GM18867 (cell line): ENCODE measurements around the gene SKOR1.

ENCODE experiments used
- ATAC-seq: cut with Tn5 transposase; IDR thresholded peaks from one replicate; pipeline ENCODE4 v1.9.1; 2021; ENCODE audit warnings: mild to moderate bottlenecking, moderate library complexity; ENCODE audit not compliant: unreplicated experiment

Gene SKOR1, protein sequence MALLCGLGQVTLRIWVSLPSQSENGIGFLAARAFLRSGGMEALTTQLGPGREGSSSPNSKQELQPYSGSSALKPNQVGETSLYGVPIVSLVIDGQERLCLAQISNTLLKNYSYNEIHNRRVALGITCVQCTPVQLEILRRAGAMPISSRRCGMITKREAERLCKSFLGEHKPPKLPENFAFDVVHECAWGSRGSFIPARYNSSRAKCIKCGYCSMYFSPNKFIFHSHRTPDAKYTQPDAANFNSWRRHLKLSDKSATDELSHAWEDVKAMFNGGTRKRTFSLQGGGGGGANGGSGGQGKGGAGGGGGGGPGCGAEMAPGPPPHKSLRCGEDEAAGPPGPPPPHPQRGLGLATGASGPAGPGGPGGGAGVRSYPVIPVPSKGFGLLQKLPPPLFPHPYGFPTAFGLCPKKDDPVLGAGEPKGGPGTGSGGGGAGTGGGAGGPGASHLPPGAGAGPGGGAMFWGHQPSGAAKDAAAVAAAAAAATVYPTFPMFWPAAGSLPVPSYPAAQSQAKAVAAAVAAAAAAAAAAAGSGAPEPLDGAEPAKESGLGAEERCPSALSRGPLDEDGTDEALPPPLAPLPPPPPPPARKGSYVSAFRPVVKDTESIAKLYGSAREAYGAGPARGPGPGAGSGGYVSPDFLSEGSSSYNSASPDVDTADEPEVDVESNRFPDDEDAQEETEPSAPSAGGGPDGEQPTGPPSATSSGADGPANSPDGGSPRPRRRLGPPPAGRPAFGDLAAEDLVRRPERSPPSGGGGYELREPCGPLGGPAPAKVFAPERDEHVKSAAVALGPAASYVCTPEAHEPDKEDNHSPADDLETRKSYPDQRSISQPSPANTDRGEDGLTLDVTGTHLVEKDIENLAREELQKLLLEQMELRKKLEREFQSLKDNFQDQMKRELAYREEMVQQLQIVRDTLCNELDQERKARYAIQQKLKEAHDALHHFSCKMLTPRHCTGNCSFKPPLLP

DNA sequence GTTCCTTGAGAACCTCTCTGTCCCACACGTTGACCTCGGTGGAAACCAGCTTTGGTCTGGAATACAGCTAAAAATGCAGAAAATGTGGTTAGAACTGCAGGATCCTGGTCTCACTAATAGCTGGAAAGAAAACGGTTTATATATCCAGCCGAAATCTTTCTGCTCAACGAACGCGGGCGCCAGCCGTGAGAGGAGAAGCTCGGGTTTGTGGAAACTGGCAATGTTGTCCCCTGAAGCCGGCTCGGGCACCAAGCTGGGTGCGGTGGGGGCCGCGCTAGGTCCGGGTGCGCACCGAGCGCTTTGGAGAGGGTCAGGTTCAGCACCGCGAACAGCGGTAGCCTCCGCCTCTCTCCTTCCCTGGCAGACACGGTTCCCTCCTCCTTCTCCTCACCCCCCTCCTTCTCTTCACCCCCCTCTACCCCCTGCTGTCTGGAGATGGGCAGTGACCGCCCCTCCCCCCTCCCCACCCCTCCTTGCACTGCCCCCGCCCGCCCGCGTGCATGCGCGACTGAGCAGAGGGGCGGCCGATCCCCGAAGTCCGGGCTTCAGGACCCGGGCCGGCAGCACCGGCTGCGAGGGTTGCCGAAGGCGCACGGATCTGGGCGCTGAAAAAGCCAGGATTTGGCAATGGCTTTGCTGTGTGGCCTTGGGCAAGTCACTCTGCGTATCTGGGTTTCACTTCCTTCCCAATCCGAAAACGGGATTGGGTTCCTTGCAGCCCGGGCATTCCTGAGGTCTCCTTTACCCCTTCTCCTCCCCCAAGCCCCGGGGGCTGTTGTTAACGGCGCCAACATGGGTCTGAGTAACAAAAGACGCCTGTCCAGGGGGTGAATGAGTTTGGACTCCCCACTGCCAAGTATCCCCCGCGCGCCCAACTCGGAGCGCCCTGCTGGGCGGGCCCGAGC, at the start of gene SKOR1:
Gene SKOR1 (plus strand): TSS at position 534 of the 905 bp plus-strand sequence. CDS start 94 bp downstream, at position 628.
- no peak for ATAC-seq

DNA sequence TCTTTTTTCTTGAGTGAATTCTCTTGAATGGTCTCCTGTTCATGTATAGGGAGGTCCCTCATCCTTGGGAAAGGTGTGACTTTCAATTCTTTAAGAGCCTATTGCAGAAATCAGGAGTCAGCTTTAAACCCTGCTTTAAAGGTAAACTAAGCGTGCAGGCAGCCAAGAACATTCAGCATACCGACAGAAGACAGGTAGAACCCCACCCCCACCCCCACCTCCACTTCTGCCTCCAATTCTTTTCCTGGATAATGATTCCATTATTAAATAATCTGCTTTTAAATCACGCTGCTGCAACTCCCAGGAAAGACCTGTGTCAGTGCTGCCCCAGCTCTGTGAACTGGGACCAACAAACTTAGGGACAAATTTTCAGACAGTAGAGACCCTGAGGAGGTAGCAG, 49.3 kb upstream of the SKOR1 start:
- no peak for ATAC-seq

DNA sequence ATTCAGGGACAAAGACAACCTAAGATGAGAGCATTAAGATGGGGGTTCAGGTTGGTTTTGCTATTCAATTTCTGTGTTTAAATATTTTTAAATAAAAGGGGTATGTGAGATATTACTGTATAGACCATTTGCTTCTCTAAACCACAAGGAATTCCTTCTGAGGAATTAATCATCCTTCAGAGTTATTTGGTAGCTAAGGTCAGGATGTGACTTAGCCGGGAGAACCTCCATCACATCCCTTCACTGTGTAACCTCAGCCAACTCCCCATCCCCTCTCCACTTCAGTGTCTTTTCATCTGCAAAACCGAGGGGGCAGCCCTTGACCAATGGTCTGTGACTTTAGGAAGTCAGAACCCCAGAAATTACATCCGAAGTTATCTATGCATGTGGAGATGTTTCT, 48.7 kb upstream of the SKOR1 start:
- ATAC-seq: no peak

DNA sequence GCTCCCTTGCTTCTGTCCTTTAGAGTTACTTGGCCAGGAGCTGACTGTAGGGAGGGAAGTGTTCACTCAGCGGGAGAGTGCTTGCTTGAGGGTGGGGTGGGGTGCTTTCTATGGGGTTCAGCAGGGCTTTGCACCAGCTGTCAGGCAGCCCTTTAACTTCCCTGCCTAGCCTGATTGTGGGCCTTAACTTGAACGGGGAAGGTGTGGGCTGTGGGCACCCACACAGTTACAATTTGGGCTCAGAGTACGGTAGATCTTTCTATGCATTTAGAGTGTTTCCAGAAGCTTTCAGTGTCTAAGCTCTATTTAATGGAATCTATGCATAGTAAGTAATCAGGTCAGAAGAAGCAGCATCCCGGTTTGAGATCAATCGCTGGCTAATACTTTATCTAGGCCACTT, 48.2 kb upstream of the SKOR1 start:
- no peak for ATAC-seq

DNA sequence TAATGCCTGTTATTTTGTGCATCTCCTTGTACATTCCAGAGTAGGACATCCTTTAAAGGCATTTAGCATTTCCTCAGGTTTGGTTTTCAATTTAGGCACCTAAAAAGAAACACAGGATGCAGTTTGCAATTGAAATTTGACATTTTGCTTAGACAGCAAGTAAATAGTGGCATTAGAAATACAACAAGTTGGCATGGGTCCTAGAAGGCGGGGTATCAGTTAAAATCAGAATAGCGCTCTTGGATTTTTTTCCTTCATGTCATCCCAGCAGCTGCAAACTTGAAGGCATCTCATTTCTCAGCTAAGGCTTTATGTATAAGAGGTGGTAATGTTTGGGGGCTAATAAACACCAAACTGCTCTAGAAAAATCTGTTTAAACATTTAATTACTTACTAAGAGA, 47.5 kb upstream of the SKOR1 start:
- no peak for ATAC-seq

DNA sequence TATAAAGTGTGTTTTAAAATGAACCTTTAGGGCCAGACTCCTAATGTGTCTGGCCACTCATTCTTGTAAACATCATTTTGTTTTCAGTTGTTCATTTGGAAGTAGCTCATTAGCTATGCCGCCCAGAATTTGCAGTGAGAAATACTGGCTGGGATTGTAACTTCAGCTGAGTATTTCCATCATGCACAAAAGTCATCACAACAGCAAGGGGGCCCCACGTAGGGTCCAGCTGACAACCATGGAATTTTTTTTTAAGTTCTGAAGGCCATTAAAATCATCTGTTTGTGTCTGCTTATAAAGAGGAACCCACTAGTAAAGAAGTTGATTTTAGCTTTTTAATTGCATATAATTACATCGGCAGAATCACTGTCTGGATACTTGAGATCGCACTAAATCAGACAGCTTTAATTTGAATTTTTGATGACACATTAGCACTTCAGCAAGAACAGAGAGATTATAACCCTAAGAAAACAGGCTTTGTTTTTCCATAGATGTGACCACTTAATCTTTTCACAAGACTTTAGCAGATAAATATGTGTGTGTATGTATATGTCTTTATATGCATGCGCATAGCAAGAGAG, 46.3 kb upstream of the SKOR1 start:
- no peak for ATAC-seq

DNA sequence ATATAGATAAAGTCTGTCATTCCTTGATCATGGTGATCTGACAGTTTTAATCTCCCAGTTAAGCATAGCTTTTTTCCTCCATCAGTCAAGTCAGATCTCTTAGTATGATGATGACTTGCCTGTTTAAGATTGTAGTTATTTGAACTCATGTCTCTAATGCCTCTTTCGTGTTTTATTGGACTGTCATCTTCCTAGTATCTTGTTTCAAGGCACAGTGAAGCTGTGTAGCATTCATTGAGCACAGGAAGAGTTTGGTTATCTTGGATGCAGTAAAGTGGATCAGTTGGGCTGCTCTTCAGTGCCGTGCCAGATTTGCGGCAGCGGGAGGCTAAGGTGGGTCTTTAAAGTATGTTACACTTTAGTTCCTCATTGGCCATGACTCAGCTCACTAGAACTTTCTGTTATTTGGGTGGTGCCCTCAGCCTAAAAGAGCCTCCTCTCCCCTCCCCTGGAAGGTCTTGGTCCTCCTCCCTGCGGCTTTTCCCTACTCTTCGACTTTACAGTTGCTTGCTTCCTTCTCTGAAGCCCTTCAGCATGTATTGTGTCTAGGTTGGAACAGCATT, 45.7 kb upstream of the SKOR1 start:
- ATAC-seq: no peak

DNA sequence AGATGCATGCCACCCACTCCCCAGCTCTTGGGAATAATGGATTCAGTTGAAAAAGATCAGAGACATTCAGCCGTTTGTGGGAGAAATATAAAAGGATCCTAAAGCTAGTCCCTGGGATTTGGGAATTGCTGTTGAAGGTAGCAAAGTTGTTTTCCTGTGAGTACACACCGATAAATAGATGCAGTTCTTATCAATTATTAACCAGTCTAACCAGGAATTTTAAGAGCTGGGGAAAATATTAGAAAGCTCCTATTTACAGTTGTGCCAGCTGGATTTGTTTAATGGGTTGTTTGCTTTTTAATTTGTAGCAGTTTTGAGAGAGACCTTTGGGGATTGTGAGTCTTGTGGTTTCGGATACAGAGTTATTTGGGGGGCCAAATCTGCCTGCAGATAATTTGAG, 44.2 kb upstream of the SKOR1 start:
- no peak for ATAC-seq

DNA sequence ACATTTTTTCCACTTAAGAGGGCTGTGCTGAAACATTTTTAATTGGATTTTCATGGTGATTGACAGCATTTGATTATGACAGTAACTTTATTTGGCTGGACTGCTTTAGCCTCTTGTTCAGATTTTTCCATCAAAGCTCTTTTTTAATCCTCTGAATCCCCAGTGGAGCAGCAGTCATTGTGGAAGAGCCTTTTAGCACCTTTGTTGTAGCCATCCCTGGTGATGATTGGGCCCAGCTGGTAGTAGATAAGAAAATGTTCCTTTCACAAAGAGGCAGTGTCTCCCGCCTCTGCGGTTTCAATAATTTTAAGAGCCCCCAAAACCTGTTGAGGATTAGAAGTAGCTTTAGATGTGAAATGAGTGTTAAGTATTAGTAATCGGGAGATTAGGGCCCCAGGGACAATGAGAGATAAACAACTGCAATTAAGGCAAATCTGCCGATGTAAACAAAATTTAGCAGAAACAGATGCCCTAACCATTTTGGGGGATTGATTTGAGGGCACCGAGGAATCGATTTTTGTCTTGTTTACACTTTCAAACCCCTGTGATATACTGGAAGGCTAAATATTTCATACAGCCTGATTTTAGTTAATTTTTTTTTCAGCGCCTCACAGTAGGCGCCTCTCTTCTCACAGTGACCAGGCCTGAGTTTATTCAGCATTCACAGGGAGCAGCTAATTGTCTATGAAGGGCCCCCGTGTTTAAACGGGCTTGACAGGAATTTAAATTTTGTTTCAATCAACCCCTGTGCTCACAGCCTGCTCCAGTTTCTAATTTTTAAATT, 43.2 kb upstream of the SKOR1 start:
- no peak for ATAC-seq

DNA sequence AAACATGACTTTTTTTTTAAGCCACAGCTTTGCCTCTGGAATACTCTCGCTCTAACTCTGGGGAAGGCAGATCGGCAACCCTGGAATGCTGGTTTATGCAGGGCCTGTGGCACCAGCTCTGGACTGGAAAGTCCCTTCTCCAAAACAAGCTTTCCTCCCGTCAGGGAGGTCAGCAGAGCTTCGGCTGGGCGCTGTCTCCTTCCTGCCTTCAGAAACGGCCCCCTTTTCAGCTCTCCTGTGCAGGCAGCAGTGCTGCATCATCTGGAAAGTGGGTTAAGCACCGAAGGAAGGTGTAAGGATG, 42.7 kb upstream of the SKOR1 start:
- ATAC-seq: no peak

DNA sequence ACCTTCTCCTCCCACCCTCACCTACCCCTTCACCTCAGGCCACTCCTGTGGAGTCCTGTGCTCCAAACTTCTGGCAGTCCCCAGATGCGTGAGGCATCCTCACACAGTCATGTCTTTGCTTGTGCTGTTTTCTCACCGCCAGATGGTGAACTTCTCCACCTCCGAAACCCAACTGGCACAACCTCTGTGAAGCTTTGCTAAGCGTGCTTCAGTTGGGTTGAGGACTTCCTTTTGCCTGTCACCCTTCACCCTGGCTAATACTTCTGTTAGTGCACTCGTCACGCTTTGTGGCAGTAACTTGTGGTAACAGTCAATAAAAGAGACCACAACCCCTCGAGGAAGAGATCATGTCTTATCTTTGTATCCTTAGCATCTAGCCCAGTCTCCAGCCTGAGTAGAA, 42.0 kb upstream of the SKOR1 start:
- peak; percentile 60 for ATAC-seq

DNA sequence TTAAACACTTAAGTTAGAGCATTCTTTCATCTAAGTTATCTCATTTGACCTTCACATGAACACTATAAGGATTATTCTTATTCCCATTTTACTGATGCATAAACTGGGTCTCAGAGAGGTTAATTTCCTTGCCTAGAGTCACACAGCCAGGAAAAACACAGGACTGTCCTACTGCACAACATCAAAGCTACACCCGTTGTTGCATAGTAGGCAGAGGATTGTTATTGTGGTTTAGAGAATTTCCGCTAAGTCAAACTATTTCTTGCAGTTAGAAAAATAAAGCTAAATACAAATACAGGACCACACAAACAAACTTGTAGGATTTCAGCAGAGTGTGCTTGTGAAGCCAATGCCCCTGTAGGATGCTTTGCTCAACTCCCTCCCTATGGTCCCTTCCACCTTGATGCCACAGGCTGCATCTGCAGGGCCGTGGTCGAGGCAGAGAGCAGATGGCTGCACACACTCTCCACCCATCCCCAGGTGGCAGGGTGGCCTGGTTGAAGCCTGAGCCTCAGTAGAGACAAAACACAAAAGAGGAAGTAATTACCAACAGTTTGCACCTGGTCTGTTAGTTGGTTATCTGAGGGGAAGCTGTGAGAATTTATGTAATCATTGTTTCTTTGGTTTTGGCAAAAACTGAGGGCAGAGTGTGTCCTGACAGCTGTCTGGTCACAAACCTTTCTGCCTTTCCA, 41.1 kb upstream of the SKOR1 start:
- ATAC-seq: peak; percentile 84

DNA sequence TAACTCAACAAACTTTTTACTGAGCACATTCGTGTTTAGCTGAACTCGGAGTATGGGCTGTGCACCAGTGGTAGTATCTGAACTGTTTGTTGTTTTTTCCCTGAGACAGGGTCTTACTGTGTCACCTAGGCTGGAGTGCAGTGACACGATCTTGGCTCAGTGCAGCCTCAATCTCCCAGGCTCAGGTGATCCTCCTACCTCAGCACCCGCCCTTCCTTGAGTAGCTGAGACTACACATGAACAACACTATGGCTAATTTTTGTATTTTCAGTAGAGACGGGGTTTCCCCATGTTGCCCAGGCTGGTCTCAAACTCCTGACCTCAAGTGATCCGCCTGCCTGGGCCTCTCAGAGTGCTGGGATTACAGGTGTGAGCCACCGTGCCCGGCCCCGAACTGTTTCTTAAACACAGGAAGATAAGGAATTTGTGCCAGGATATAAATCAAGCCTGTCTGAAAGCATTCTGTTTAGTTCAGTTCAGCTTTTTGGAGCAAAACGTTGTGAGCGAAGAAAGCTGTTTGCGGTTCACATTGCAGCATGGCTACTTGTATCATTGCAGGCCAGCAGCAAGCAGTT, 40.4 kb upstream of the SKOR1 start:
- peak; percentile 21 for ATAC-seq

DNA sequence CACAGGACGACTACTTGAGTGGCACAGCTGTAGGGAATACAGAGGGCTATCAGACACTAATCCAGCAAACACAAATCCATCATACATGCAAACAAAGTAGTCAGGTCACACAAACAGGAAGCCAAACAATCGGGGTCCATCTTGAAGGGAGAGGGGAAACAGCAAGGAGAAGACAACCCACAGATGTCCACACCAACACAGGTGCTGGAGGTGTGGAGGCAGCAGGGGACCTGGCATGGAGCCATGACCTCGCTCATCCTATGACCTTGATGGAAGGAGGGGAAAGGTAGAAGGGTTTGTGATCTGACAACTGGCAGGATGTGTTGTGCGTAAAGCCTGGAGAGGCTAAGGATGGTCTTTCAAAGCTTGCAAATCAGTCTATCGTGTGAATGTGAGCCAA, 39.9 kb upstream of the SKOR1 start:
- ATAC-seq: no peak

DNA sequence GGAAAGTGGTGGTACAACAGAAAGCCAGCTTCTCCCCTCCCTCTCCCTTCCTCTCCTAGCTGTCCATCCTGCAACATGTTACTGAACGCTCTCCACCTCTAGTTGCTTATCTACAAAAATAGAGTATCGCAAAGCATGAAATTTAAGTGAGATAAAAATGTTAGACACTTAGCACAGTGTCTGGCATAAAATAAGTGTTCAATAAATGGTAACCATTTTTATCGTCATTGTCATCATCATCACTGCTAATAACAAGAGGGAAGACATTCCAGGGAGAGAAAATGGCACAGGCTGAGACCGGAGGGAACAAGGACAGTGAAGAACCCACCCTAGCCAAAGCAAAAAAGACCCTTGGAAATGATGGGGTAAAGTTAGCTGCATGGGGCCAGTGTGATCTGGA, 38.7 kb upstream of the SKOR1 start:
- ATAC-seq: no peak

DNA sequence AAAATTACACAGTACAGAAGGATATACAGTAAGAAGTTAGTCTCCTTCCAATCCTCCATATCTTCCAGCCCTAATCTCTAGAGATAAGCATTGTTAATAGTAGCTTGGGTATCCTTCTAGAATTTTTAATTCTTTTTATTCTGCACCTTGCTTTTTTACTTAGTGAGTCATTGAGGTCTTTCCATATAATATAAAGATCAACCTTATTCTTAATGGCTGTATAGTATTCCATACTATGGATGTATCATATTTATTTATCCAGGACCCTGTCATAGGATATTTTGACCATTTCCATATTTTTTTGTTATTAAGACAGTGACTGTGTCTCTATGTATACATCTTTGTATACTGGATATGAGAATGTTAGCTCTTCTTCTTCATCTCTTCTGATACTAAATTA, 36.3 kb upstream of the SKOR1 start:
- no peak for ATAC-seq

DNA sequence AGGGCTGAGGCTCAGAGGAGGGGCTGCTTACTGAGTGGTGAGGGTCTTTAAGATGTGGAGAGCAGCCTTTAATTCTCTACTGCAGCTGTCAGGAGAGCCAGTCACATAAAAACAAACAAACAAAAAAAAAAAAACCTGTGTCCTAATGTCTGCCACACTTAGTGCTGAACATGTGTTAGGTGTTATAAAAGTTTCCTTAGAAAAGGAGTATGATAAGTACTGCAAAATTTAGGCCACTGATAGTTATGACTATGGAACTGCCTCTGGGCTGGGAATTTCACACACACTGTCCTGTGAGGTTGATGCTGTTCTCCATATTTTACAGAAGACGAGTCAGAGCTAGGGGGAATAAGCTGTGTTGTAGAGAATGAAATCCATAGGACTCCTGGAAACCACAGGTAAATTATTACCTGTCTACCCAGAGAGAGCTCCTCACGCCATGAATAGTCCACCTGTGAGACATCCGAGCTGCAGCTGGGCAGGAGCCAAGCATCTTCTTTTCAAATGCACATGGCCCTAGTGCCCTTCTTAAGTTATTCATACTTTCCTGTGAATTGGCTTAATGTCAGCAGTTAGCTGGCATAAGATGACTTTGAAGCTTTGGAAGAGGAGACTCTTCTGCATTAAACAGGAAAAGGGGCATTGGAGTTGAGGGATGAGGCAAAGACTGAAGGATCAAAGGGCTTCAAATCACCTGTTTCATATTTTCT, 34.5 kb upstream of the SKOR1 start:
- ATAC-seq: no peak
